HG02678 (cell line): Measurements from ENCODE around the gene LLGL2.

Experiments used
- ATAC-seq: cut with Tn5 transposase; IDR thresholded peaks from one replicate; pipeline ENCODE4 v1.9.1; 2021; ENCODE audit warnings: mild to moderate bottlenecking, moderate library complexity; ENCODE audit not compliant: unreplicated experiment

The LLGL2 gene

GRCh38 chr17:75549246-75550138, 24.0 kb downstream of the LLGL2 start:
- ATAC-seq = no peak

- ATAC-seq = no peak
These were observed 24.6 kb downstream of the LLGL2 start for GRCh38 chr17:75550139-75550465.

GRCh38 chr17:75551266-75551665, 25.8 kb downstream of the LLGL2 start:
- no peak for ATAC-seq

GRCh38 chr17:75552425-75553294, 27.2 kb downstream of the LLGL2 start:
- no peak for ATAC-seq

- no peak for ATAC-seq
These were observed 28.0 kb downstream of the LLGL2 start for GRCh38 chr17:75553295-75554110.

- no peak for ATAC-seq
These were observed 30.2 kb downstream of the LLGL2 start for GRCh38 chr17:75555679-75556153.

- no peak for ATAC-seq
These were observed 31.8 kb downstream of the LLGL2 start for GRCh38 chr17:75557075-75557851.

GRCh38 chr17:75557852-75558665, 32.6 kb downstream of the LLGL2 start:
- ATAC-seq = no peak

GRCh38 chr17:75558666-75559530, 33.4 kb downstream of the LLGL2 start:
- no peak for ATAC-seq

GRCh38 chr17:75559958-75560533, 34.5 kb downstream of the LLGL2 start:
- no peak for ATAC-seq

- ATAC-seq = no peak
These were observed 36.6 kb downstream of the LLGL2 start for GRCh38 chr17:75561927-75562603.

- ATAC-seq = no peak
These were observed 37.7 kb downstream of the LLGL2 start for GRCh38 chr17:75563063-75563758.

GRCh38 chr17:75564195-75564594, 38.7 kb downstream of the LLGL2 start:
- ATAC-seq = no peak

GRCh38 chr17:75565066-75565465, 39.6 kb downstream of the LLGL2 start:
- no peak for ATAC-seq

- no peak for ATAC-seq
These were observed 40.1 kb downstream of the LLGL2 start for GRCh38 chr17:75565618-75566017.

- ATAC-seq = no peak
These were observed 40.9 kb downstream of the LLGL2 start for GRCh38 chr17:75566416-75566815.

GRCh38 chr17:75566834-75567233, 41.3 kb downstream of the LLGL2 start:
- ATAC-seq = no peak
